OCI-LY1 (cell line): ENCODE measurements around the gene PALD1.

ENCODE experiments used
- H2AFZ ChIP-seq: fragments of 200-600 bp; sonication (generic), shearing (Covaris generic); 2 replicates; pipeline ENCODE4 v1.6.0; 2014; ENCODE audit warnings: antibody characterized with exemption, mild to moderate bottlenecking, low read length
- H3F3A ChIP-seq: fragments of 200-600 bp; sonication (generic), shearing (Covaris generic); 2 replicates; pipeline ENCODE4 v1.6.0; 2014; ENCODE audit warnings: mild to moderate bottlenecking, antibody characterized with exemption, low read length, moderate library complexity; ENCODE audit not compliant: insufficient read depth
- H3K27ac ChIP-seq: fragments of 200-600 bp; sonication (generic); 2 replicates; pipeline ENCODE4 v1.5.1; 2014; ENCODE audit warnings: low read length, mixed run types, mild to moderate bottlenecking, low read depth; ENCODE audit not compliant: poor library complexity, severe bottlenecking
- H3K27me3 ChIP-seq: fragments of 200-600 bp; sonication (generic); 2 replicates; pipeline ENCODE4 v1.6.0; 2014; ENCODE audit warnings: antibody characterized with exemption, mild to moderate bottlenecking, low read length, moderate library complexity; ENCODE audit not compliant: insufficient read depth
- H3K36me3 ChIP-seq: fragments of 200-600 bp; sonication (generic); 2 replicates; pipeline ENCODE4 v1.6.1; 2014; ENCODE audit warnings: mild to moderate bottlenecking, antibody characterized with exemption, low read length, moderate library complexity, mixed read lengths; ENCODE audit not compliant: insufficient read depth
- H3K4me1 ChIP-seq: fragments of 200-600 bp; sonication (generic); 2 replicates; pipeline ENCODE4 v1.5.1; 2014; ENCODE audit warnings: mild to moderate bottlenecking, low read length, moderate library complexity; ENCODE audit not compliant: insufficient read depth, severe bottlenecking
- H3K4me2 ChIP-seq: fragments of 200-600 bp; sonication (generic), shearing (Covaris generic); 2 replicates; pipeline ENCODE4 v1.6.1; 2014; ENCODE audit warnings: low read length
- H3K4me3 ChIP-seq: fragments of 200-600 bp; sonication (generic); 2 replicates; pipeline ENCODE4 v1.5.1; 2014; ENCODE audit warnings: low read length, low read depth, mild to moderate bottlenecking, mixed read lengths; ENCODE audit not compliant: poor library complexity, severe bottlenecking
- H3K79me2 ChIP-seq: fragments of 200-600 bp; shearing (Covaris generic); 2 replicates; pipeline ENCODE4 v1.6.1; 2016; ENCODE audit warnings: mixed run types, low read length, mixed read lengths; ENCODE audit not compliant: insufficient read depth
- H3K9ac ChIP-seq: fragments of 200-600 bp; sonication (generic), shearing (Covaris generic); 2 replicates; pipeline ENCODE4 v1.6.1; 2014; ENCODE audit warnings: mild to moderate bottlenecking, low read length, mixed read lengths
- H3K9me2 ChIP-seq: fragments of 200-600 bp; sonication (generic), shearing (Covaris generic); 2 replicates; pipeline ENCODE4 v1.6.1; 2014; ENCODE audit warnings: low read depth, mild to moderate bottlenecking, low read length, mixed read lengths
- H3K9me3 ChIP-seq: fragments of 200-600 bp; shearing (Covaris generic); 2 replicates; pipeline ENCODE4 v1.6.1; 2014; ENCODE audit warnings: low read length, mixed read lengths
- H4K20me1 ChIP-seq: fragments of 200-600 bp; sonication (generic), shearing (Covaris generic); 2 replicates; pipeline ENCODE4 v1.6.0; 2016; ENCODE audit warnings: mild to moderate bottlenecking, low read length; ENCODE audit not compliant: insufficient read depth
- EZH2 ChIP-seq: fragments of 200-600 bp; sonication (generic), shearing (Covaris generic); IDR thresholded peaks from 2 replicates; pipeline ENCODE4 v1.8.0; 2017; ENCODE audit warnings: borderline replicate concordance, mixed run types, mild to moderate bottlenecking, antibody characterized with exemption, low read length, moderate library complexity, mixed read lengths
- TF ChIP-seq, protein P1 (sequence below): fragments of 200-600 bp; sonication (generic), shearing (Covaris generic); IDR thresholded peaks from 2 replicates; pipeline ENCODE4 v1.5.1; 2017; ENCODE audit warnings: mild to moderate bottlenecking, antibody characterized with exemption, low read length, moderate library complexity, mixed read lengths

PALD1 gene

DNA sequence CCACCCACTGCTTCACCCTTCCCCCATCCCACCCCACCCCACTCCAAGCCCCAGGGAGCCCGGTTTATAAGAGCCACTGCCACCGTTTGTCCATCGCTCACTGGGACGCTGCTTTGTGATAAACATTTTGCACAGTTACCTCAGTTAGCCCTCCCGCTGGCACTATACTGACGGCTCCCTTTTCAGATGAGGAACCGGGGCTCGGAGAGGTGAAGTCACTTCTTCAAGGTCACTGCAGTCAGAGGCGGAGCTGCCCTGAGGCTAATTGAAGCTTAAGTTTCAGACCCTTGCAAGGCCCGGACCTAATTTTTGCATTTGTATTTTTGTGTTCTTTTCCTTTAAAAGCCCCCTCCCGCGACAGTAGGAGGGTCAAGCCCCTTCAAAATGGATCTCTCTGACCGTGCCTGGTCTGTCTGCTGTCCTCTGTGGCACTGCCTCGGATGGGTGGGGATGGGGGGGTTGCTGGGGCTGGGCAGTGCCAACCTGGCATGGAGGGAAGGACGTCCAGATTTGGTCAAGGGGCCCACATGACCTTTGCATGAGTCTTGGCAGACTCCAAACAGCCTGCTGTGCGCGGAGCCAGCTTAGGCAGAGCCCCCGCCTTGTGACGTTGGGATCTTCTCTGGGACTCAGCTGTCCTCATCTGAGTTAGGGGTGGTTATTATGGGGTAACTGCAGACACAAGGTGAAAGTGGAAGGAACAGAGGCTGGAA lies 19.4 kb upstream of the PALD1 start:
- H3K27ac ChIP-seq, result no peak overlapping the region
- no peaks in the 10 kb centered on the region for H3K9me2 ChIP-seq
- no peaks in the 10 kb centered on the region for H3K9me3 ChIP-seq
- H3F3A ChIP-seq, result no peaks in the 10 kb centered on the region
- peaks cover 4% of the 10 kb centered on the region; the same call in 1 of the 2 replicates for H3K27me3 ChIP-seq
- H3K9ac ChIP-seq, result no peak overlapping the region
- H3K4me1 ChIP-seq, result peaks cover 5% of the 10 kb centered on the region
- H3K36me3 ChIP-seq, result no peaks in the 10 kb centered on the region
- H3K4me3 ChIP-seq, result no peak overlapping the region
- no peaks in the 10 kb centered on the region for H4K20me1 ChIP-seq
- no peak overlapping the region for H3K4me2 ChIP-seq
- TF ChIP-seq EZH2, result no peak
- TF ChIP-seq, protein P1, sequence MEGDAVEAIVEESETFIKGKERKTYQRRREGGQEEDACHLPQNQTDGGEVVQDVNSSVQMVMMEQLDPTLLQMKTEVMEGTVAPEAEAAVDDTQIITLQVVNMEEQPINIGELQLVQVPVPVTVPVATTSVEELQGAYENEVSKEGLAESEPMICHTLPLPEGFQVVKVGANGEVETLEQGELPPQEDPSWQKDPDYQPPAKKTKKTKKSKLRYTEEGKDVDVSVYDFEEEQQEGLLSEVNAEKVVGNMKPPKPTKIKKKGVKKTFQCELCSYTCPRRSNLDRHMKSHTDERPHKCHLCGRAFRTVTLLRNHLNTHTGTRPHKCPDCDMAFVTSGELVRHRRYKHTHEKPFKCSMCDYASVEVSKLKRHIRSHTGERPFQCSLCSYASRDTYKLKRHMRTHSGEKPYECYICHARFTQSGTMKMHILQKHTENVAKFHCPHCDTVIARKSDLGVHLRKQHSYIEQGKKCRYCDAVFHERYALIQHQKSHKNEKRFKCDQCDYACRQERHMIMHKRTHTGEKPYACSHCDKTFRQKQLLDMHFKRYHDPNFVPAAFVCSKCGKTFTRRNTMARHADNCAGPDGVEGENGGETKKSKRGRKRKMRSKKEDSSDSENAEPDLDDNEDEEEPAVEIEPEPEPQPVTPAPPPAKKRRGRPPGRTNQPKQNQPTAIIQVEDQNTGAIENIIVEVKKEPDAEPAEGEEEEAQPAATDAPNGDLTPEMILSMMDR, result no peak
- no peak overlapping the region for H2AFZ ChIP-seq
- no peaks in the 10 kb centered on the region for H3K79me2 ChIP-seq

DNA sequence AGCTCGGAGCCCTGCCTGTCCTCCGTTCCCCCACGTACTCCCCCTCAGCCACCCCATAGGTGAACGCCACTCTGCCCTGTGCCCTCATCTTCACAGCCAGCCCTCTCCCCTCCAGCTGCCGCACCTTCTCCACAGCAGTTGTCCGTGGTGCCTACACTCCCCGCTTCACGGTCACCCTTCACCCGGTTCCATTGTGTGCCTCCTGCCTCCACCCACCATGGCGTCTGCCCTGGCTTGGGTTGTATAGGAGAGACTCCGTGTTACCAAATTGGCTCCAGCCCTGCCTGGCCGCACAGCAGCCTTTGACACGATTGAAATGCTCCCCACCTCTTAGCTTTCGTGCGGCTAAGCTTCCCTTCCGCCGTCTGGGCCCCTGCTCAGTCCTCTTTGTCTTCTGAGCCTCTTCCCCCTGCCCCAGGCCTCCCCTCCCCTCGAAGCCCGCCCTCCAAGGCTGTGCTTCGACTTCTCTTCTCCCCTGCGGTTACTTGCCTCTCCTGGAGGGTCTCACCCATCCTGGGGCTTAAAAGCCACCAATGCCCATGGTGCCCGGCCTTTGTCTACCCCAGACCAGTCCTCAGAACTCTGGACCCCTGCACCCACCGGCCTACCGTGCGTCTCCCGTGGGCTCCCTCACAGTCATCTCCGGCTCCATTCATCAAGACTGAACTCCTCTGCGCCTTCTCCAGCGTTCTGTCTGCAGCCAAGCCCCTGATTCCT lies 18.6 kb upstream of the PALD1 start:
- Histone ChIP-seq H3K9me2 (no peaks in the 10 kb centered on the region), H3K4me1 (peaks cover 5% of the 10 kb centered on the region), H3K9ac (no peak overlapping the region), H3F3A (no peaks in the 10 kb centered on the region), H3K4me3 (no peak overlapping the region), H2AFZ (no peak overlapping the region), H3K79me2 (no peaks in the 10 kb centered on the region), H3K27ac (no peak overlapping the region), H3K9me3 (no peaks in the 10 kb centered on the region), H4K20me1 (no peaks in the 10 kb centered on the region), H3K27me3 (peaks cover 4% of the 10 kb centered on the region; the same call in 1 of the 2 replicates), H3K36me3 (no peaks in the 10 kb centered on the region), H3K4me2 (no peak overlapping the region)
- TF ChIP-seq EZH2, result no peak
- TF ChIP-seq, protein P1, result no peak

DNA sequence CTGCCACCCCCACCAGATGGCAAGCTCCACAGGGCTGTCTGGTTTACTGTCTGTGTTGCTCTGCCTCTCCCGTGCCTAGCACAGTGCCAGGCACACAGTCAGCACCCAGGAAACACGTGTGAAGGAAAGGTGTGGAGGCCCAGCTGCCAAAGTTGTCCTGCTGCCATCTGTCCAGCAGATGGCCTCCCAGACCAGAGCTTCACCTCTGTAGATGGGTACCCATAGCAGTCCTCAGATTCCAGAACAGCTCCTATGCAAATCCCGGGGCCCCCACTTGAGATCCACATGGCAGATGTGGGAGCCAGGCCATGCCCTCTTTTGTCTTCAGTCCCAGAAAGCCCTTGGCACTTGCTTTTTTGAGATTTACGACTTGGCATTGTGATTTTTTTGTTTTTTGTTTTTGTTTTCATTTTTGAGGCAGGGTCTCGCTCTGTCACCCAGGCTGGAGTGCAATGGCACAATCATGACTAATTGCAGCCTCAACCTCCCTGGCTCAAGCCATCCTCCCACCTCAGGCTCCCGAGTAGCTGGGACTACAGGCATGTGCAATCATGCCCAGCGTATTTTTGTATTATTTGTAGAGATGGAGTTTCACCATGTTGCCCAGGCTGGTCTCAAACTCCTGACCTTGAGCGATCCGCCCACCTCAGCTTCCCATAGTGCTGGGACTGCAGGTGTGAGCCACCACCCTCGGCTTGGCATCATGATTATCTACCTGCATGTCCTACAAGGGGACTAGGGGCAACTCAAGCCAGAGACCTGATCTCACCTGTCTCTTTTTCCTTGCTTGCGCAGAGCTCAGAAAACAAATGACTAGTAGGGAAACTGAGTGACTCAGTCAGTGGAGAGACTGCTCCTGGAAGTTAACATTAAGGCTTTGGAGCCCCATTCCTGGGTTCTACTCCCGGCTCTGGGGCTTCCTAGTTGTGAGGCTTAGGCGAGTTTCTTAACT lies 16.9 kb upstream of the PALD1 start:
- no peaks in the 10 kb centered on the region for H3F3A ChIP-seq
- no peaks in the 10 kb centered on the region for H3K9me2 ChIP-seq
- no peak overlapping the region for H3K4me2 ChIP-seq
- no peak overlapping the region for H3K27ac ChIP-seq
- no peaks in the 10 kb centered on the region for H4K20me1 ChIP-seq
- no peaks in the 10 kb centered on the region for H3K36me3 ChIP-seq
- TF ChIP-seq, protein P1, result peak; percentile 94
- no peak for TF ChIP-seq EZH2
- H2AFZ ChIP-seq, result no peak overlapping the region
- no peak overlapping the region for H3K4me3 ChIP-seq
- no peaks in the 10 kb centered on the region for H3K9me3 ChIP-seq
- no peaks in the 10 kb centered on the region for H3K79me2 ChIP-seq
- H3K4me1 ChIP-seq, result peaks cover 5% of the 10 kb centered on the region
- H3K9ac ChIP-seq, result no peak overlapping the region
- H3K27me3 ChIP-seq, result peaks cover 4% of the 10 kb centered on the region; the same call in 1 of the 2 replicates
